Liver (tissue), 1 donor: ENCODE results near the gene ZNF766.

ENCODE experiments used
- SP1 ChIP-seq: IDR thresholded peaks from 2 replicates; pipeline ENCODE4 v1.6.1; 2018; ENCODE audit warnings: antibody characterized with exemption, mild to moderate bottlenecking
- TAF1 ChIP-seq: conservative IDR thresholded peaks from 2 replicates; pipeline ENCODE4 v1.6.1; 2016; ENCODE audit warnings: antibody characterized with exemption, mild to moderate bottlenecking
- donor health status: healthy.

DNA sequence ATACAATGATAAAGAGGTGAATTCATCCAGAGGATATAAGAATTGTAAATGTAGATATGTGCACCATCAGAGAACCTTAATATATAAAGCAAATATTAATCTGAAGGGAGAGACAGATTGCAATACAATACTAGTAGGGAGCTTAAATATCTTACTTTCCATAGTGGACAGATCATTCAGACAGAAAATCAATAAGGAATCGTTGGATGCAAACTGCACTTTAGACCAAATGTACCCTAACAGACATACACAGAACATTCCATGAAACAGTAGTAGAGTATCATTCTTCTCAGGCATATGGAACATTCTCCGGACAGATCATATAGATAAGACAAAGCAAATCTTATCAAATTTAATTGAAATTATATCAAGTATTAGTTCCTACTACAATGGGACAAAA, 35.0 kb upstream of the ZNF766 start:
- TF ChIP-seq TAF1 (no peak), SP1 (no peak)
